HG03460 (cell line): ENCODE measurements around the gene BCL6B.

Experiments
- ATAC-seq: cut with Tn5 transposase; IDR thresholded peaks from one replicate; pipeline ENCODE4 v1.9.1; 2021; ENCODE audit not compliant: unreplicated experiment

The BCL6B gene

GRCh38 chr17:7056386-7056785 is 33.5 kb downstream of the BCL6B start:
- no peak for ATAC-seq

GRCh38 chr17:7058831-7059447 is 36.1 kb downstream of the BCL6B start:
- no peak for ATAC-seq

DNA sequence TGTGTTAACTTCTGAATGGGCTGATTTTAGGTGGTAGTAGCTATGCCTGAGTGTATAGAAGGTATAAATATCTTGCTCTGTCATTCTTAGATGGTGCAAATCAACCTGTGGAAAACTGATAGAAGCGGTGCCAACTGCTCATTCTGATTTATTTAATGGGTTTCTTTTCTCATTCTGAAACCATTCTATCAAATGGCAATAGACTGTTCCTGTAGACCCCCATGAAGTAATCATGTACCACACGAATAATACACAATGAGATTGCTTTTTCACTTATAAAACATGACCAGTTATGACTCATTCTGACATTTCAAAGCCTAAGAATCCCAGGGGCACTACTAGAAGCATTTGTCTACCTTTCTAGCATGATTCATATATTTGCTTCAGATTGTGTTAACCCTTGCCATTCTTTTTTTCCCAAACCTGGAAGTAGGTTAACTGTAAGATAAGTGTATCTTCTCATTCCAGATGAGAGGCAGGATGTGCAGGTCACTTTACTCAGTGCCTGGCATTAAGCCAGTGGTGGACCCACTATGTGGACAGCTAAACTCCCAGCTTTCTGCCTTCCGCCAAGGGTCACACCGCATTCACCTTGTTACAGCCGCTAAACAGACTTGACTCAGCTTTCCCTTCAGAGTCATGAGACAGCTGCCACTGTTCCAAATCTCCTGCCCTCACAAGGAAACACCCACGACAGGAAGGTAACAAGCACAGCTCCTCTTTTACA is 37.5 kb downstream of the BCL6B start:
- ATAC-seq, result no peak

DNA sequence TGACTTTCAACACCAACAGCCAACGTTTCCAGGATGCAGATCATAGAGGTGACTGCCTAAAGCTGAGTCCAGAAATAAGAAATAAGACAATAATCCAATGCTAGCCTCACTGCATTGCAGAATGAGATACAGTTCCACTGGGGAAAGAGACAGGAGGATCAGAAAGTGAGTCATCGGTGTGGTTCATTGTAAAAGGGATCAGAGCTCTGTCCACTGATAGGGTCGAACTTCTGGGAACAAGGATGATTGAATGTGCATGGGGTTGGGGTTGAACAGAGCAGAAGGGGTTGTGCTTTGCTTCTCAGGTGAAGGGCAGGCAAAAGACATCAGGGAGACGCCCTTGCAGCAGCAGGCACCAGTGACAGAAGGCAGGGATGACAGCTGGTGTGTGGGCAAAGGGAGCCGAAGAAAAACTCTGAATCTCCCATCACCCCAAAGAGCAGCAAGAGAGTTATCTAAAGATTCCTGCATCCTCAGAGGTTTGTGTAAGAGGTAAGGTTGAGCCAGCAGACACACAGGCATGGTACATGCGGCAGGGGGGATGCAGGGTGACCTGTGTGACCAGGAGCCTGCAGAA is 40.8 kb downstream of the BCL6B start:
- no peak for ATAC-seq

DNA sequence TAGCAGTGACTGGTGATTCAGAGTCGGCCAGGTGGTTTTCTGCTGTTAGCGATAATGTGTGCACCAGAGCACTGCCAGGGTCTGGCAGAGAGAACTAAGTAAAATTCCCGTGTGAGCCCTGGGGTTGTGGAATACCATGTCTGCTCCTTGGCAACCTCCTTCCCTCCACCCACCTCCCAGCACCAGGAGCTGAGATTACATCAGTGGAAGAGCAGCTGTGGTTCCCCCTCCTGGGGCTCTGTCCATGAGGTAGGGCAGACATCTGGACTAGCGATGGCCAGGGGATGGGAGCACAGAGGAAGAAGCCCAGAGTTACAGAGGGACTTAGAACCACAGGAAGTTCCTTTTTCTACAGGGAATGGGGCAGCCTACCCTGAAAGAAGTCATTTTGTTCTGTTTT is 41.4 kb downstream of the BCL6B start:
- ATAC-seq, result no peak

- ATAC-seq, result no peak
These were observed 44.3 kb downstream of the BCL6B start for GRCh38 chr17:7067198-7067597.

- no peak for ATAC-seq
These were observed 45.4 kb downstream of the BCL6B start for GRCh38 chr17:7068268-7068667.

GRCh38 chr17:7070712-7071111 is 47.9 kb downstream of the BCL6B start:
- no peak for ATAC-seq

DNA sequence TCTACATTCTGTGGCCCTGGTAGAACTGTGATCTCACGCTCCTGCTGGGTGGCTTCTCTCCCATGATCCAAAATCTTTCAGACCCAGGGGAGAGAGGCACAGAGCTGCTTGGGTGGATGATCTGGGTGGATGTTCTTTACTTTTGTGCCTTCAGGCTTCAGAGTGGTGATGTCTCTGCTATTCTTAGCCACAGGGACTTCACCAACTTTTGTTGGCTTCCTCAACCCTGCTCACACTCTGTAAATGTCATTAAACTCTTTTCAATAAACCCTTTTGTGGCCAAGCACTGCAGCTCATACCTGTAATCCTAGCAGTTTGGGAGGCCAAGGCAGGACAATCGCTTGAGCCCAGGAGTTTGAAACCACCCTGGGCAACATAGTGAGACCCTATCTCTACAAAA is 49.6 kb downstream of the BCL6B start:
- ATAC-seq, result no peak

DNA sequence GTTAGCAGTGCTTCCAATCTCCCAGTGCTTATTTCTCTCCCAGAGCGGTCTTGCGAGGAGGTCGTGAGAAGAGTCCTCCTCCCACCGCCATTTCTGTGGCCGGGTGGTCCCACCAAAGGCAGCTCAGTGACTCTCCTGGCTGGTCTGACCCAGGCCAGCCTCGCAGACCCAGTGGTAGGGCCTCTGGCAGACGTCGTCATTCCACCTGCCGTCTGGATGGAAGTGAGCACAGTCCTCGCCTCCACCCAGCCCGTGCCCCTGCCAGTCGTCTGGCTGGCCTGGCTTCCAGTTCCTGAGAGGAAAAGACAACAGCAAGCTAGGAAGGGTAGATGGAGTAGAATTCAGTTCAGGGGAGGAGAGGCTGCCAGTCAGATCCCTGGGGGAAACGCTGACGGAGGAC is 52.1 kb downstream of the BCL6B start:
- ATAC-seq, result no peak

DNA sequence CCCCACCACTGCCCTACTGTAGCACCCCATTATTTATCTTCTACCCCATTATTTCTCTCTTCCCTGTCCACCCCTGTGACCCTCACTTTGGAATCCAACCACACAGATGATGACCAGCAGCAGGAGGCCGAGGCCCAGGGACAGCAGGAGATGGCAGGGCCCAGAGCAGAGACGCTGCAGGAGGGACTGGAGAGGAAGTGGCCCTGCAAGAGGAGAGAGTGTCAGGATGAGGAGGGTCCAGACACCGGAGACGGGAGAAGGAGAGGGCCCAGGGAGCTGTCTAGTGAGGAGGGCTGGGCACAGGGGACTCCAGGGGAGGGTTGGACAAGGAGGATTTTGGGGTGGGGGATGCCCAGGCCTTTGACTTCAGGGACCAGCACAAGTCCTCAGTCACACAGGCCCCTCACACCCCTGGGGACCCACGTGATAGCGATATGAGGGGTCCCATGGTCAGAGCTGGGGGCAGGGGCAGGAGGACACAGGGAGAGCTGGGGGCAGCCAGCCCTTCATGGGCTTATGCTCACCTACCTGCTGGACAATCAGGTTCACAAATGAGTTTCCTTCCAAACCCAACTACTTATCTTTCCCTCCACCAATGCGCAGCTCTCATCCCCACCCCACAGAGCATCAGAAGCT is 55.2 kb downstream of the BCL6B start:
- no peak for ATAC-seq

GRCh38 chr17:7078711-7079110 is 55.9 kb downstream of the BCL6B start:
- ATAC-seq, result no peak
